ENCODE measurements around the gene ITPR2.

ITPR2 gene

GRCh38 chr12:26297396-26298070 lies 535.5 kb downstream of the ITPR2 start:
- DNase-seq (ENCODE audit: low read depth in 2 of 2) = no peak

- DNase-seq (ENCODE audit: low read depth in 2 of 2) = no peak
These were observed 538.0 kb downstream of the ITPR2 start for GRCh38 chr12:26295001-26295400.

GRCh38 chr12:26293612-26294011 lies 539.4 kb downstream of the ITPR2 start:
- no peak for DNase-seq (ENCODE audit: low read depth in 2 of 2)

GRCh38 chr12:26292596-26292995 lies 540.4 kb downstream of the ITPR2 start:
- no peak for DNase-seq (ENCODE audit: low read depth in 2 of 2)

- no peak for DNase-seq (ENCODE audit: low read depth in 2 of 2)
These were observed 542.4 kb downstream of the ITPR2 start for GRCh38 chr12:26290565-26290964.

- DNase-seq (ENCODE audit: low read depth in 2 of 2) = no peak
These were observed 545.2 kb downstream of the ITPR2 start for GRCh38 chr12:26287671-26288381.
